ENCODE data around the gene CEP350. TPM values are rescaled to one million over a fixed set of nuclear protein-coding genes. Genes with fewer than 3 reads are reported as not detected.
A peak's percentile ranks its signal among the peaks of the same experiment; 100 is the strongest.

Gene CEP350
- 31.8 and 46.6 TPM in 2 replicates for total RNA-seq (2014; rRNA removed; shearing (Covaris generic))

GRCh38 chr1:179954493-179955286 lies at the start of gene CEP350:
Gene CEP350, plus strand, starts transcription at chr1:179954810. Its CDS starts 31,372 bp downstream, at chr1:179986182.
- peak within 1 kb of the TSS; percentile 89 for H3K4me3 ChIP-seq
- DNase-seq = peak; percentile 98 to 99
- H3K9me3 ChIP-seq (replicated peaks) = no peaks in the 10 kb centered on the region
- no peaks in the 10 kb centered on the region for H3K36me3 ChIP-seq
- no peaks in the 10 kb centered on the region for H3K27me3 ChIP-seq
- H3K27ac ChIP-seq = peak within 1 kb of the TSS; percentile 76
- peaks cover 3% of the 10 kb centered on the region for H3K4me1 ChIP-seq

GRCh38 chr1:179910934-179911333 lies 43.7 kb upstream of the CEP350 start:
- no peak overlapping the region for H3K27ac ChIP-seq
- H3K4me1 ChIP-seq = no peaks in the 10 kb centered on the region
- H3K36me3 ChIP-seq = peaks cover 53% of the 10 kb centered on the region
- H3K9me3 ChIP-seq (replicated peaks) = no peaks in the 10 kb centered on the region; the same call in 1 of the 2 replicates
- no peaks in the 10 kb centered on the region for H3K27me3 ChIP-seq
- H3K4me3 ChIP-seq = no peak overlapping the region
- DNase-seq = no peak

- no peaks in the 10 kb centered on the region for H3K4me1 ChIP-seq
- H3K36me3 ChIP-seq = peaks cover 54% of the 10 kb centered on the region
- no peak overlapping the region for H3K27ac ChIP-seq
- H3K4me3 ChIP-seq = no peak overlapping the region
- no peak for DNase-seq
- H3K9me3 ChIP-seq (replicated peaks) = no peaks in the 10 kb centered on the region; the same call in 1 of the 2 replicates
- H3K27me3 ChIP-seq = no peaks in the 10 kb centered on the region
Measured at GRCh38 chr1:179911812-179912211, 42.8 kb upstream of the CEP350 start.

- Histone ChIP-seq H3K4me3 (no peak overlapping the region), H3K27me3 (no peaks in the 10 kb centered on the region), H3K27ac (no peak overlapping the region), H3K4me1 (no peaks in the 10 kb centered on the region), H3K9me3 (replicated peaks) (no peaks in the 10 kb centered on the region; the same call in 1 of the 2 replicates), H3K36me3 (peaks cover 57% of the 10 kb centered on the region)
- DNase-seq = no peak
Measured at GRCh38 chr1:179917601-179918429, 36.8 kb upstream of the CEP350 start.

- no peak for DNase-seq
- Histone ChIP-seq H3K4me1 (no peaks in the 10 kb centered on the region), H3K9me3 (replicated peaks) (no peaks in the 10 kb centered on the region), H3K36me3 (peaks cover 32% of the 10 kb centered on the region), H3K4me3 (no peak overlapping the region), H3K27ac (no peak overlapping the region), H3K27me3 (no peaks in the 10 kb centered on the region)
Measured at GRCh38 chr1:179921472-179921871, 33.1 kb upstream of the CEP350 start.

- Histone ChIP-seq H3K27me3 (no peaks in the 10 kb centered on the region), H3K27ac (no peak overlapping the region), H3K4me3 (no peak overlapping the region), H3K9me3 (replicated peaks) (no peaks in the 10 kb centered on the region), H3K4me1 (no peaks in the 10 kb centered on the region), H3K36me3 (peaks cover 27% of the 10 kb centered on the region)
- no peak for DNase-seq
Measured at GRCh38 chr1:179921981-179922872, 32.4 kb upstream of the CEP350 start.

GRCh38 chr1:179923029-179923428 lies 31.6 kb upstream of the CEP350 start:
- Histone ChIP-seq H3K4me3 (no peak overlapping the region), H3K36me3 (peaks cover 21% of the 10 kb centered on the region), H3K27me3 (no peaks in the 10 kb centered on the region), H3K27ac (no peak overlapping the region), H3K4me1 (no peaks in the 10 kb centered on the region), H3K9me3 (replicated peaks) (no peaks in the 10 kb centered on the region)
- DNase-seq = no peak

GRCh38 chr1:179924268-179924667 lies 30.3 kb upstream of the CEP350 start:
- H3K27me3 ChIP-seq = no peaks in the 10 kb centered on the region

GRCh38 chr1:179925302-179925701 lies 29.3 kb upstream of the CEP350 start:
- no peak for DNase-seq
- Histone ChIP-seq H3K4me1 (peaks cover under 1% of the 10 kb centered on the region), H3K27ac (no peak overlapping the region), H3K27me3 (no peaks in the 10 kb centered on the region), H3K36me3 (peaks cover 2% of the 10 kb centered on the region; the same call in 1 of the 2 replicates), H3K4me3 (no peak overlapping the region), H3K9me3 (replicated peaks) (no peaks in the 10 kb centered on the region)

More at GRCh38 chr1:179924268-179924667, 30.3 kb upstream of the CEP350 start:
- no peak for DNase-seq
- H3K4me1 ChIP-seq = no peaks in the 10 kb centered on the region
- no peak overlapping the region for H3K4me3 ChIP-seq
- peaks cover 11% of the 10 kb centered on the region; the same call in 1 of the 2 replicates for H3K36me3 ChIP-seq
- no peak overlapping the region for H3K27ac ChIP-seq
- H3K9me3 ChIP-seq (replicated peaks) = no peaks in the 10 kb centered on the region

GRCh38 chr1:179925922-179926849 lies 28.4 kb upstream of the CEP350 start:
- H3K36me3 ChIP-seq = no peaks in the 10 kb centered on the region
- no peak overlapping the region for H3K4me3 ChIP-seq
- H3K27me3 ChIP-seq = no peaks in the 10 kb centered on the region
- H3K4me1 ChIP-seq = peaks cover 8% of the 10 kb centered on the region
- H3K9me3 ChIP-seq (replicated peaks) = no peaks in the 10 kb centered on the region
- no peak overlapping the region for H3K27ac ChIP-seq
- no peak for DNase-seq

GRCh38 chr1:179926850-179927205 lies 27.8 kb upstream of the CEP350 start:
- no peaks in the 10 kb centered on the region for H3K9me3 ChIP-seq (replicated peaks)
- peaks cover 8% of the 10 kb centered on the region for H3K4me1 ChIP-seq
- H3K4me3 ChIP-seq = no peak overlapping the region
- no peaks in the 10 kb centered on the region for H3K27me3 ChIP-seq
- DNase-seq = no peak
- no peaks in the 10 kb centered on the region for H3K36me3 ChIP-seq
- H3K27ac ChIP-seq = no peak overlapping the region

GRCh38 chr1:179929955-179930798 lies 24.4 kb upstream of the CEP350 start:
- no peaks in the 10 kb centered on the region for H3K36me3 ChIP-seq
- H3K27me3 ChIP-seq = no peaks in the 10 kb centered on the region
- no peak for DNase-seq
- no peak overlapping the region for H3K4me3 ChIP-seq
- H3K27ac ChIP-seq = no peak overlapping the region
- no peaks in the 10 kb centered on the region for H3K9me3 ChIP-seq (replicated peaks)
- H3K4me1 ChIP-seq = peaks cover 8% of the 10 kb centered on the region

- Histone ChIP-seq H3K36me3 (no peaks in the 10 kb centered on the region), H3K9me3 (replicated peaks) (no peaks in the 10 kb centered on the region), H3K4me1 (peaks cover 8% of the 10 kb centered on the region), H3K27ac (no peak overlapping the region), H3K4me3 (no peak overlapping the region), H3K27me3 (no peaks in the 10 kb centered on the region)
- no peak for DNase-seq
Measured at GRCh38 chr1:179930867-179931266, 23.7 kb upstream of the CEP350 start.
